Activated T-cell treated with anti-CD3 and anti-CD28 coated beads, Interleukin-2, amount 50 U/mL, for 1 hour (primary cell): Measurements from ENCODE around the gene TOM1L2.
"Not testable (repeated sequence)": the region's sequence is repeated elsewhere in the genome, so short reads cannot be mapped to it uniquely, and the experiment has no call there.

Source experiments
- DNase-seq: peaks from one replicate; pipeline ENCODE4 v3.0.0-alpha.2; 2020

The TOM1L2 gene

DNA sequence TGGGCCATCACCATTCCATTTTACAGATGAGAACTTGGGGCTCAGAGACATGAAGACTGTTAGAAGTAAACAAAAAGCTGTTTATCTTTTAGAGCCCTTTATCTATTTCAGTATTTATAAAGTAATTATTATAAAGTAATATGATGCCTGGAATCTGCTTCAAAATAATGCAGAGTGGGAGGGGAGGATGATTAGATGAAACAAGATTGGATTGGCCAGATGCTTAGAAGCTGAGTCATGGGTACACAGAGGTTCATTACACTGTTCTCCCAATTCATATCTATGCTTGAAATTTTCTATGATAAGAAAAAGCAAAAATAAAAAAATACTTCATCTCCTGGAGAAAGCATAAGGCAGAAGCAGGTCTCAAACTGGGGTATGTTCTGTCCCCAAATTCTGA, 29.4 kb downstream of the TOM1L2 start:
- DNase-seq, result no peak

DNA sequence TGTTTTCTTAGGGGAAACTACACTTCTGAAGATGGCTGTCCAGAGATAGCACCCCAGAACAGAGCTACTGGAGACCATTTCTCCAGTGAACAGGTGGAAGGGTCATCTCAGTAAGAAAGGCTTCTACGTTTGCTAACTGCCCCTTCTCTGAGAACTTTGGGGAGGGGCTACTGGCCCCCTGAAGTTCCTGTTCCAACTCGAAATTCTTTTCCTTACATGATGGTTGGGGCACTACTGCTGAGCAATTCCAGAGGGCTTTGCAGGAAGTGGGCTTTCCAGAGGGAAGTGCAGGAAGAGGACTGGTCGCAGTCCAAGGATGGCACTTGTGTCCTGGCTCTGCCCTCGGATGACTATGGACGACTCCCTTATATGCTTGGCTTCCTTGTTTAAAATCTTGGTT, 31.2 kb downstream of the TOM1L2 start:
- no peak for DNase-seq

DNA sequence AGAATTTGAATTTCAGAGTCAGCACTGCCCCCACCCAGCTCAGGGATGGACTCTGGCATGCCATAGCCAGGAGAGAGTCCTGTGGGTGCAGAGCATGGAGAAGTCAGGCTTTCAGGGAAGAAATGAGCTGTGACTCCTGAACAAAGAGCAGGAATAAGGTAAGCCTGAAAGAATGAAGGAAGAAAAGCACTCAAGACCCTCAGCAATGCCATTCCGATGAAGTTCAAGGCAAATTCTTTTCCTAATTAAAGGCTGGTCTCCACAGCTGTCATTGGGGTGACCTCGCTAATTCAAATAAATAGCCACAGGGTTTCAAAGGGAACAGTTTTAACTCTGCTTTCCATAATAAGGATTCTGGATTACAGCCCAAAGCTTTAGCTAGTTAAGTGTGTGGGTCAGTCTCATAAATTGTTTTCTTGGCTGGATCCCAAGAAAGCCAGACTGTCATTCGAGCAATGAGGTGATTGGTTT, 31.7 kb downstream of the TOM1L2 start:
- DNase-seq, result no peak

DNA sequence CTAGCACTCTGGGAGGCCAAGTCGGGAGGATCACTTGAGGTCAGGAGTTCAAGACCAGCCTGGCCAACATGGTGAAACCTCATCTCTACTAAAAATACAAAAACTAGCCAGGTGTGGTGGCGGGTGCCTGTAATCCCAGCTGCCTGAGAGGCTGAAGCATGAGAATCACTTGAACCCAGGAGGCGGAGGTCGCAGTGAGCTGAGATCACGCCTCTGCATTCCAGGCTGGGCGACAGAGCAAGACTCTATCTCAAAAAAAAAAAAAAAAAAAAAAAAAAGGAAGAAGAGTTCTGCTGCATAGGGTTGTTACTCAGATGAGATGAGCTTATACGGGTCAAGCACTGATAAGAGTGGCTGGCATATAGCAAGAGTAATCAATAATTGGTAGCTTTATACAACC, 32.3 kb downstream of the TOM1L2 start:
- DNase-seq, result not testable (repeated sequence)

DNA sequence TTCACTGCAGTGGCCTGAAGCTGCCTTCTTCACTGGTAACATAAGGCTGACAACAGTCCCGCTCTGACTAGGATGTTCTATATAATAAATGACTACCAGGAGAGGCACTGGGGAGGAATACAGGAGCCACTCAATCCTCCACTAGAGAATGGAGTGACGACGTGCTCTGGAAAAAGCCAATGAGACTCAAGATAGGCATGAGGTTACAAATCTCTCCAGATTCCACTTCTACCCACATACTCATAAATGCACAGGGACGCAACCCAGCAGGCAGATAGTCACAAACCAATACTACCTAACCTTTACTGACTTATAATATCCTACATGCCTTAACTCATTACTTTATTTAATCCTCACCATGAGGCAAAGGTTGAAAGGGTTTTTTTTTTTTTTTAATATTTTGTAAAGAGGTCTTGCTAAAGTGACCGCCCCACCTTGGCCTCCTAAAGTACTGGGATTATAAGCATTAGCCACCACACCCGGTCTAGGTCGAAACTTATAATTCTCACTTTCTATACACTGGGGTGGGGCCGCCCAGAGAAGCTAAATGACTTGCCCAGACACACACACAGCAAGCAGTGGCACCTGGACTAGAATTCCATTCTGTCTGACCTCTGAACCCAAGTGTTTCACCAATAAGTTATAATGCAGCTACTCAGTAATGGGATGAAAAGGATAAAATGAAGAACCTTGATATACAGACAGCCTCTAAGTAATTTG, 33.7 kb downstream of the TOM1L2 start:
- DNase-seq, result no peak

DNA sequence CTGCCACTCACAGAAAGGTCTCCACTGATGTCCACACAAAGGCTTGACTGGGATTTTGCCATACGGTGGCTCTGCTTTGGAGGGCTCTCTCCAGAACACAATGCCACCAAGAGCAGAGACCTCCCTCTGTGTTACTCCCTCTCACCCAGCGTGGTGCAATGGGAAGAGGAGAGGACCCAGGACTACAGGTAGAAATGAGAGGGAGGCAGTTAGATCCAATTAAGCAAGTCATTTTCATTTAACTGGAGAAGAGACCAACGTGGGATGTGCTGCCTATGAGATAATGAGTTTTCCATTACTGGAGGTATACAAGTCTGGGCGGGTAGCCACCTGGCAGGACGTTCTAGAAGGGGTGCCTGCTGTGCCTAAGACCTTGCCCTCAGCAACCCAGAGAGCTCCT, 34.2 kb downstream of the TOM1L2 start:
- no peak for DNase-seq

DNA sequence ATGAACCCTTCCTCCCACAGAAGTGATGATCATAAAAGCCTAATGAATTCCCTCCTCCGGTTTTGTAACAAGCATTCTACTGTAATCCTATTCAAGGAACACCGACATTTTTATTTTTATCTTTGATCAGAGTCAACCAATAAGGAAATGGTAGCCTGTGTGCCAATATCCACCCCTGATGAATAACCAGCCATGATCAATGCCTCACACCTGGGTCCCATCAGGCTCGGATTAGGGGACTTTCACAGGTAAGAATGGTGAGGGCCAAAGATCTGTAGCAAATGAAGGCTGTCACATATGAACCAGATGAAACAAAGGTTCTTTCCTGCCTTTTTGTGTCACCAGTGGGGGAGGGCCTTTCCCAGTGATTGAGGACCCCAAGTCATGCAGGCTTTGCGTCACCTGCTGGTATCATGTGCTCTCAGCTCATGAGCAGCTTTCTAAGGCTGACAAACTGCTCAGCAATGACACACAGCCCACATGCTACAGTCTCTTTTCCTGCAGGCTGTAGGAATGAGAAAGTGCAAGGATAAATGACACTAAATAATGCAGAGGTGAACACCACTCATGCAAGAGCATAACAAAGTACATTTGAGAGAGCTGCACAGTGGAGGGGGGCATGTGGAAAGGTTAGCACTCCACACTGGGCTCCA, 34.9 kb downstream of the TOM1L2 start:
- no peak for DNase-seq

DNA sequence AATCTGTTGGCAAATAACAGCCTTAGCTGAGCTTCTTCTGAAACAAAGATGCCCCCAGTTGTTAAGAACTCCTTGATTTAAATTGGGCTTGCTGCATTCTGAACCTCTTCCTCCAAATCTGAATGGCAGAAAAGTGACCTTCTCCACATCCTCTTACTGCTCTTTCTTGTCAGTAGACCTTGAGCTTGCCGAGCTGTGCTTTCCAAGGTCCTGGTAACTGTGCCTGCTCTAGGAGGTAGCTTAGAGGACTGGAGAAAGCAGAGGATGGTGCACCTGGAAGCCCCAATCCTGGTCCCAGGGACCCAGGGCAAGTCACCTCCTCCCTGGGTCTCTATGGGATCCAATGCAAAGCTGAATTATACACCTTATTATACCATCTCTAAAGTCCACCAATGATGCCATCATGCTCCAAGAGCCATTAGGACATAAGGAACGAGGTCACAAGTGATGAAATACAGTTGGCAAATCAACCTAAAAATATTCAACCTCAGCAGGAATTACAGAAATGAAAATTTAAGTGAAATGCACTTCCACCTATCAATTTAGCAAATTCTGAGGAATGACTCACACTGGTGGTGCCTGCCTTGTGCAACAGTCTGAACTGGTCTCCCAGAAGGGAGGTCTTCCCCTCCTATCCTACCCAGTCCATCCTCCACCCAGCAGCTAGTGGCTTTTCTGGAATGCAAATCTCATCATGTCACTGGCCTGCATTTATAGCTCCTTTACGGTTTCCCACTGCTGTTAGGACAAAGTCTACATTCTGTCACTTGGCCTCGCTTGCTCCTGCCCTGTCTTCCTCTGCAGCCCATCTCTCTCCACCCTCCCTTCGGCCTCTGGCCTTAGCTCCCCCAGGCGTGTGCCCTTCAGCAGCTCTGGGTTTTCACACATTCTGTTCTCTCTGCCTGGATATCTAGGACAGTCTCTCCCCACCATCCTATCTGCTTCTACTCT, 36.6 kb downstream of the TOM1L2 start:
- DNase-seq, result no peak

DNA sequence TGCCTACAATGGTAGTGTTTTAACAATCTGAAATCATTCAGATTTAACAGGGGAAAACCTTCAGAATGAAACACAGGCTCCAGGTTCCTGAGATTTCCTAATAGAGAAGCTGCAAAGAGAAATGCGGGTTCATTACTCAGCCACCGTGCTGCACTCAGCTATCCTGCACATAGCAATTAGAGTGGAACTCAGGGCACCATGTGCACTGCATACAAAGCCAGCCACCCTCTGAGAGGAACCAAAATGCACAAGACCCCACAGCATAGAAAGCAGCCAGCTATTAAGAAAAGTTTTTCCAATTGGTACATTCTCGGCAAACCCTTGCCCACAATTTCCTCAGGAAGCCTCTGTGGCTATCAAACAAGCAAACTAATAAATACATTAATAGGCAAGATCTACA, 37.4 kb downstream of the TOM1L2 start:
- DNase-seq, result no peak

DNA sequence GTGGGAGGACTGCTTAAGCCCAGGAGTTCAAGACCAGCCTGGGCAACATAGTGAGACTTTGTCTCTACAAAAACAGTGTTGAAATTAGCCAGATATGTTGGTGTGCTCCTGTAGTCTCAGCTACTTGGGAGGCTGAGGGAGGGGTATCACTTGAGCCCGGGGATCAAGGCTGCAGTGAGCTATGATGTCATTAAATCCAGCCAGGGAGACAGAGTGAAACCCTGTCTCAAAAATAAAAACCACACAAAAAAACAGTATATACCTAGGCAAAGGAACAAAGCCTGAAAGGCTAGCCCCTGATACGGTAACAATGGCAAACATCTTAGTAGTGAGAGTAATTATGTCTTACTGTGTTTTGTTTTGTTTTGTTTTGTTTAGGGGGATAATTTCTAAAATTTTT, 38.0 kb downstream of the TOM1L2 start:
- DNase-seq, result no peak

DNA sequence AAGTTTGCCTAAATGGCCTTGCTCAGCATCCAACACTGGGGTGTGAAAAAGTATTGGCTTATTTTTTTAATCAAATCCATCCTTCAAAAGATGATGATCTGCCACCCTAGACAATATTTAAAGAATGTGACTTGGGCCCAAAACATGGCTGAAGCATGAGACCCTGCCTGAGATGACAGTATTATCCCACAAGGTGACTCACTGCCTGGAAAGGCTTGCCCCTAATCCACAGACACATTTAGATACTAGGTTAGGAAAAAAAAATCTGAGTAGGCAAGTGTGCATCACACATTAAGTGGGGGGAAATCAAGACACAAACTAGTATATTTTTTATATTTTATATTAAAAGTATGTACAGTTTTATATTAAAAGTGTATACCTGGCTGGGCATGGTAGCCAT, 38.4 kb downstream of the TOM1L2 start:
- no peak for DNase-seq

DNA sequence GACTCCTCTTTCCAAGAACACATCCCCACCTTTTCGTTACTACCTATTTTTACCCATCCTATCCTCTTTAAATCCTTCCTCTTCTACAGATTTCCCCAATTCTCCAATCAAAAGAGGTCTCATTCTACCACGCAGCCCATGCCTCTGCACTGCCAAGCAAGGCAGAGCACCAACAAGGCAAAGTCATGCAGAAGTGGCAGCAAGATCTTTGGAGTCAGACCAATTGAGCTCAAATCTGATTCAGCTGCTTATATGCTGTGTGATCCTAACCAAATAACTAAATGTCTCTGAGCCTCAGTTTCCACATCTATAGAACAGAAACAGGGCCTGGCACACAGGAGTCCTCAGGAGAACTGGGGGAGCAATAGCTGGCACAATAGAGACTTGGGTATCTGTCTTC, 41.0 kb downstream of the TOM1L2 start:
- DNase-seq, result no peak

DNA sequence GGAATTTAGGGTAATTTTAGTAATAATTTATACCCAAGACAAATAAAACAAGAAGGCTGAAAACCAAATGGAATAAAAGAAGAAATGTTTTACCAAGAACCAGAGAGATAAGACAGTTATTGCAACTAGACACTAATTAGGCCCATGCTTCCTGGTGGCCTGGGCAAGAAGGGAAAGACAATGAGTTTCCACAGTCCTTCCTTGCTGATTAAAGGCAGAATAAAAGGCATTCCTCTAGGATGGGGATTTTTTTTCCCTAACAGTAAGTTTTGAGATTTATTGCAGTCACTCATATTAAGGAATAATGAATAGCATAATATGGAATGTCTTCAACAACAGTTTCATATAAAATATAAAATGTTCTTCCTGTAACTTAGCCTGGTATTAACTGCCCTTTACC, 41.5 kb downstream of the TOM1L2 start:
- no peak for DNase-seq

DNA sequence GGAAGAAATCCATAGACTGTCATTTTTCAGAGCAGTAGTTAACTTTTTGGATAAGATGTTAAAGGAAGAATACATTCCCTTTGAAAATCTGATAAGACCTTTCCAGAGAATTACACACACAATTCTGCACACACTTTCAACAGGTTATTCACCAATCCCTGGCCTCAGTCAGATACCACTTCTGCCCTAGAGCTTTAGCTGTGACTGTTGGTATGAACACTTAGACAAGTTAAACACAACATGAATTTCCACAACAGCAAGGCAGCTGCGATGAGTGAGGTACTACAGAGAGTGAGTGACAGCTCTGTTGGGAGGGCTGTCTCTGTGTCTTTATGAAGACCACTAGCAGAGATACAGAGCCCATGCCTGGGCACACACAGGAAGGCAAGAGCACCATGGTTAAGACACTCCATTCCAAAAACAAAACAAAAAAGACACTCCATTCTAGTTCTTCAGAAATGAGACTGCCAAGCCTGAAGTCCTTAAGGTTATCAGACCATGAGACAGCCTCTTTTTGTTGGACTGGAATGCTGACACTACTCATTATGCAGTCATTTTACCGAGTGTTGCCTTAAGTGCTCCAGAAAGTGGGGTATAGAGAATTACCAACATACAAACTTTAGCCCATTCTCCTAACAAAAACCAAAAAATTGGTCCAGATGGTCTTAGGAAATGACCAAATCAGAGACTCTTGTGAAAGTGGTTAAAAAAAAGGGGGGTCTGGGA, 42.4 kb downstream of the TOM1L2 start:
- no peak for DNase-seq

DNA sequence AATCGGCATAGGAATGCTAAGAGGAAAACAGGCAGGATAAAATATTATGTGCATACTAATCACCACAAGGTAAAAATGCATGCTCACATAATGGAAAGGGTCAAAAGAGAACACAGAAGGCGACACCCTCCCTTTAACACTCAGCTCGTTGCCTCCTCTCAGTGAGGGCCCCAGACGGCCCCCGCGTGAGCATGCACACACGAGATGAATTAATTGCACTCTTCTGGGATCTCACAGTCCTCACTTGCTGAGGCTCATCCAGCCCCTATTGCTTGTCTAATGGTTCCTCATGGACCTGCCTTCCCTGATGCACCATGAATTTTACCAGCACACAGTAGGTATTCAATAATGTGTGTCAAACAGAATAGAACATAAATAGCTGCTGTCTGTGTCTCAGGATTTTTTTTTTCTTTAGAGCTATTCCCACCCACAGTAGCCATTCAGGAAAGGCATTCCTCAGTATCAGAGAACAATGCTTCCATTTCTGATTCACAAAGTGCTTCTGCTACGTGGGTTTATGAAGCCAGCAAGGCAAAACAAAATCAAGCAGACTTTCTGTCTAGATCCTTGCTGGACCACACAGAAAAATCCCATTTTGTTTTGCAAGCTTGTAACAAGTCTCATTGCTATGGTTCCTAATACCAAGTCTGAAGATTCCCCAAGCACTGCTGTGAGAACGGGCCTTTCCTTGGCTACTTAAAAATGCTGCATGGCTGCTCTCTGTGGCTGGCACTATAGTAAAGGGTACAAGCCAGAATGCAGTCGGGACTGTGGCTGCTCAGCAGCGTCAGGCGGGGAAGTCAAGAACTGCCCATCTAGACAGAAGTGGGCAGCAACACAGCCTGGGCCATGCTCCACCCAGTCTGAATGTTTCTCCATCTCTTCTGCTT, 43.6 kb downstream of the TOM1L2 start:
- no peak for DNase-seq

DNA sequence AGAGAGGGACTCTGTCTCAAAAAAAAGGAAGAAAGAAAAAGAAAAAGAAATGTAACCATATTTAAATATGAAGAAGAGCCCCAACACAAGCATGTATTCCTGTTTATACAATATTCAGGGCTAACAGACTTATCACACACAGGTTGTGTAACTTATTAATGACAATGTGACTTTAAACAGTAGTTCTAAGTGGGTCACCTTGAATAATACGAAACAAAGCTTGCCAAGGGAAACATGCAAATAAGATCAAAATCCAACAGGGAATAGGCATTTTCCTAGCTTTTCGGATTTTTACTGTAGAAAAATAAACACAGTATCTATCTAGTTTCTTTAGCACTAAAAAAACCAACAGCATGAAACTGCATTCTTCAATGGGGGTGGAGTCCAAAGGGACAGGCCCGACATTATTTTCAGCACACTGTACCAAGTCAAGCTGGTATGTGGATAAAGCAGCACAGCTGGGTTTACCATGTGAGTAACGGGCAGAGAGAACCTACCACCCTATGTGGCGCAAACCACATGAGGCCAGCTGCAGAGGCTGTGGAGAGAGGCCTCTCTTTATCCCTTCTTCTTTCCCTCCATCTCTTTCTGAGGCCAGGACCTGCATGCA, 45.3 kb downstream of the TOM1L2 start:
- DNase-seq, result no peak

DNA sequence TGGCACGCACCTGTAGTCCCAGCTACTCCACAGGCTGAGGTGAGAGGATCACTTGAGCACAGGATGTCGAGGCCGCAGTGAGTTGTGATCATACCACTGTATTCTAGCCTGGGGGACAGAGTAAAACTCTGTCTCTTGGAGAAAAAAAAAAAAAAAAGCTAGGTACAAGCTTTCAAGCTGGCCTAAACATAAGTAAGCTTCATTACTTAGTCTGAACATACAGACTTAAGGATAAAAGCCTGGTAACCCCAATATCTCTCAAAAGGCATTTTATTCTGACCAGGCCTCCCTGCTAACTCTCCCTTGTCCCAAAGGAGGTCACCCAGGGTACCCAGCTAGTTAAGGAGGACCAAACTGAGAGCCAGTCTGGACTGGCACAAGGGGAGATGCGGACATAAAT, 46.2 kb downstream of the TOM1L2 start:
- DNase-seq, result no peak

DNA sequence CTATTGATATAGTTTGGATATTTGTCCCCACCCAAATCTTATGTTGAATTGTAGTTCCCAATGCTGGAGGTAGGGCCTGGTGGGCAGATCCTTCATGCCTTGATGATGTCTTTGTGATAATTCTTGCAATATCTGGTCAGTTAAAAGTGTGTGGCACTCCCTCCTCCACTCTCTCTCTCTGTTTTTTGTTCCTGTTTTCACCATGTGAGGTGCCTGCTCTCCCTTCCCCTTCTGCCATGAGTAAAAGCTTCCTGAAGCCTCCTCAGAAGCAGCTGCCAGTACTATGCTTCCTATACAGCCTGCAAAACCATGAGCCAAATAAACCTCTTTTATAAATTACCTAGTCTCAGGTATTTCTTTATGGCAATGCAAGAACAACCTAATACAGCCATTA, 47.3 kb downstream of the TOM1L2 start:
- DNase-seq, result no peak

DNA sequence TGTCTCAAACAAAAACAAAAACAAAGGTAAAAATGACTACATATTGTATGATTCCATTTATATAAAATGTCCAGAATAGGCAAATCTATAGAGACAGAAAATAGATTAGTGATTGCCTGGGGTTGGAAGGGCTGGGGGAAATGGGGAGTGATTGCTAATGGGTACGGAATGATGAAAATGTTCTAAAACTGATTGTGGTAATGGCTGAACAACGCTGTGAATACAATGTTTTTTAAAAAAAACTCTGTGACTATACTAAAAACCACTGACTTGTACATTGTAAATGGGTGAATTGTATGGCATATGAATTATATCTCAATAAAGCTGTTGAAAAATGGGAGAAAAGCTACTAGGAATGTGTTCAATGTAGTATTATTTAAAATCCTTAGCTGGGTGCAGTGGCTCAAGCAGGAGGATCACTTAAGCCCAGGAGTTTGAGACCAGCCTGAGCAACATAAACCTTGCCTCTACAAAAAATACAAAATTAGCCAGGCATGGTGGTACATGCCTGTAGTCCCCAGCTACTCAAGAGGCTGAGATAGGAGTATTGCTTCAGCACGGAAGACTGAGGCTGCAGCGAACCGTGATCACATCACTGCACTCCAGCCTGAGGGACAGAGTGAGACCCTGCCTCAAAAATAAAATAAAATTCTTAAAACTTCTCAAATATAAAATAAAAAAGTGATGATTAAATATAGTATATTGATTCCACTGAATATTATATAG, 47.9 kb downstream of the TOM1L2 start:
- DNase-seq, result no peak

DNA sequence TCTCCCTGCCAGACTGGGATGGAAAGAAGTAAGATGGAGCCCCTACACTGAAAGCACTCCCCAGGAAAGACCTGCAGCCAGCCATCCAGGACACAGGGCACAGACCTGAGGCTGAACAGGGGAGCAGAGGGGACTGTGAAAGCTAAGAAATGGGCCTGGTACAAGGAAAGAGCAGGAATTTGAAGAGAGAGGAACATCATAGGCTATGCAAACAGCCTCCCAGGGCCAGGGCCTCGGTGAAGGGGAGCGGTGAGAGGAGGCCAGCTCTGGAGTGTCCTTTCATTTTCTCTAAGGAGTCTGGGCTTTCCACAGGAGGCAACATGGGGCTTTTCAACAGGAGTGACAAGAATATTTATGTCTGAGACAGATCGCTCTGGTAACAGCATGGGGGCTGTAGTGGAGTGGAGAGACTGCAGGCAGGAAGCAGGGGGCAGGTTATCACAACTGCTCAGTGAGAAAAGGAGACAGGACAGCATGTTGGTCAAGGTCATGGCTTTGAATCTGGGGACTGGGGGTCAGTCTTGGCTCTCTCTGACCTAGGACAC, 50.1 kb downstream of the TOM1L2 start:
- DNase-seq, result no peak
